Muscle layer of duodenum (tissue), 2 donors: ENCODE results near the gene MYO16.
"Not testable (repeated sequence)": the region's sequence is repeated elsewhere in the genome, so short reads cannot be mapped to it uniquely, and the experiment has no call there.

Source experiments
- H3K27ac ChIP-seq: one replicate; pipeline ENCODE4 v1.7.0; 2013; ENCODE audit warnings: mild to moderate bottlenecking, low read length
- H3K27me3 ChIP-seq: one replicate; pipeline ENCODE4 v1.7.0; 2013; ENCODE audit warnings: low read depth, mild to moderate bottlenecking, control low read depth, low read length
- H3K36me3 ChIP-seq, 2 donors: one replicate each; pipeline ENCODE4 v1.7.0; 2013; ENCODE audit warnings: low read length in 2 of 2, control low read depth in 1 of 2, mild to moderate bottlenecking in 1 of 2; ENCODE audit not compliant: insufficient read depth in 2 of 2, control insufficient read depth in 1 of 2
- H3K4me1 ChIP-seq, 2 donors: one replicate each; pipeline ENCODE4 v1.7.0; 2013; ENCODE audit warnings: low read length in 2 of 2, mild to moderate bottlenecking in 2 of 2, control low read depth in 1 of 2, moderate library complexity in 1 of 2; ENCODE audit not compliant: insufficient read depth in 2 of 2, control insufficient read depth in 1 of 2
- H3K4me3 ChIP-seq, 2 donors: one replicate each; pipeline ENCODE4 v1.7.0; 2013; ENCODE audit warnings: low read length in 2 of 2, low read depth in 1 of 2, mild to moderate bottlenecking in 1 of 2
- H3K9me3 ChIP-seq, 2 donors: one replicate each; pipeline ENCODE4 v1.7.0; 2013; ENCODE audit warnings: low read length in 2 of 2, control low read depth in 1 of 2, mild to moderate bottlenecking in 1 of 2; ENCODE audit not compliant: control insufficient read depth in 1 of 2
- donor health status: healthy.

Gene MYO16

GRCh38 chr13:108985166-108985565 lies 355.8 kb downstream of the MYO16 start:
- Histone ChIP-seq H3K9me3 (no peaks in the 10 kb centered on the region), H3K27ac (no peak overlapping the region), H3K27me3 (no peaks in the 10 kb centered on the region), H3K4me1 (no peaks in the 10 kb centered on the region), H3K4me3 (no peak overlapping the region), H3K36me3 (no peaks in the 10 kb centered on the region)

GRCh38 chr13:108987517-108987916 lies 358.1 kb downstream of the MYO16 start:
- H3K27me3 ChIP-seq: no peaks in the 10 kb centered on the region
- no peak overlapping the region for H3K4me3 ChIP-seq
- no peaks in the 10 kb centered on the region for H3K4me1 ChIP-seq
- no peaks in the 10 kb centered on the region for H3K9me3 ChIP-seq
- H3K27ac ChIP-seq: no peak overlapping the region
- H3K36me3 ChIP-seq: no peaks in the 10 kb centered on the region

GRCh38 chr13:108987944-108988343 lies 358.5 kb downstream of the MYO16 start:
- Histone ChIP-seq H3K4me3 (no peak overlapping the region), H3K27ac (no peak overlapping the region)

GRCh38 chr13:108991416-108991815 lies 362.0 kb downstream of the MYO16 start:
- H3K36me3 ChIP-seq, H3K9me3 ChIP-seq, H3K27ac ChIP-seq, H3K27me3 ChIP-seq, H3K4me1 ChIP-seq, H3K4me3 ChIP-seq: not testable (repeated sequence)

More at GRCh38 chr13:108987944-108988343, 358.5 kb downstream of the MYO16 start:
- Histone ChIP-seq H3K27me3 (no peaks in the 10 kb centered on the region), H3K4me1 (no peaks in the 10 kb centered on the region), H3K36me3 (no peaks in the 10 kb centered on the region), H3K9me3 (no peaks in the 10 kb centered on the region)

- no peak overlapping the region for H3K27ac ChIP-seq
- H3K9me3 ChIP-seq: no peaks in the 10 kb centered on the region
- H3K4me3 ChIP-seq: no peak overlapping the region
- no peaks in the 10 kb centered on the region for H3K27me3 ChIP-seq
- no peaks in the 10 kb centered on the region for H3K36me3 ChIP-seq
- no peaks in the 10 kb centered on the region for H3K4me1 ChIP-seq
Measured at GRCh38 chr13:108993346-108993745, 363.9 kb downstream of the MYO16 start.

- Histone ChIP-seq H3K4me3 (no peak overlapping the region), H3K36me3 (no peaks in the 10 kb centered on the region), H3K4me1 (no peaks in the 10 kb centered on the region), H3K9me3 (no peaks in the 10 kb centered on the region), H3K27ac (no peak overlapping the region), H3K27me3 (no peaks in the 10 kb centered on the region)
Measured at GRCh38 chr13:108996430-108996829, 367.0 kb downstream of the MYO16 start.

GRCh38 chr13:109000207-109000606 lies 370.8 kb downstream of the MYO16 start:
- no peaks in the 10 kb centered on the region for H3K27me3 ChIP-seq
- H3K4me1 ChIP-seq: no peaks in the 10 kb centered on the region
- no peak overlapping the region for H3K4me3 ChIP-seq
- H3K9me3 ChIP-seq: no peaks in the 10 kb centered on the region
- H3K27ac ChIP-seq: no peak overlapping the region
- no peaks in the 10 kb centered on the region for H3K36me3 ChIP-seq

- H3K27me3 ChIP-seq: no peaks in the 10 kb centered on the region
- no peaks in the 10 kb centered on the region for H3K4me1 ChIP-seq
- H3K9me3 ChIP-seq: no peaks in the 10 kb centered on the region
- no peaks in the 10 kb centered on the region for H3K36me3 ChIP-seq
- no peak overlapping the region for H3K4me3 ChIP-seq
- no peak overlapping the region for H3K27ac ChIP-seq
Measured at GRCh38 chr13:109002934-109003333, 373.5 kb downstream of the MYO16 start.

GRCh38 chr13:109007946-109008345 lies 378.5 kb downstream of the MYO16 start:
- H3K4me1 ChIP-seq: no peaks in the 10 kb centered on the region
- H3K9me3 ChIP-seq: no peaks in the 10 kb centered on the region
- H3K36me3 ChIP-seq: no peaks in the 10 kb centered on the region
- H3K27ac ChIP-seq: no peak overlapping the region
- H3K4me3 ChIP-seq: no peak overlapping the region
- H3K27me3 ChIP-seq: no peaks in the 10 kb centered on the region

GRCh38 chr13:109009756-109010155 lies 380.3 kb downstream of the MYO16 start:
- no peaks in the 10 kb centered on the region for H3K4me1 ChIP-seq
- no peaks in the 10 kb centered on the region for H3K36me3 ChIP-seq
- H3K27me3 ChIP-seq: no peaks in the 10 kb centered on the region
- H3K4me3 ChIP-seq: no peak overlapping the region
- H3K27ac ChIP-seq: no peak overlapping the region
- H3K9me3 ChIP-seq: no peaks in the 10 kb centered on the region

GRCh38 chr13:109010912-109011311 lies 381.5 kb downstream of the MYO16 start:
- H3K36me3 ChIP-seq: no peaks in the 10 kb centered on the region
- H3K27ac ChIP-seq: no peak overlapping the region
- no peak overlapping the region for H3K4me3 ChIP-seq
- H3K27me3 ChIP-seq: no peaks in the 10 kb centered on the region
- no peaks in the 10 kb centered on the region for H3K4me1 ChIP-seq
- H3K9me3 ChIP-seq: no peaks in the 10 kb centered on the region

- Histone ChIP-seq H3K4me1 (no peaks in the 10 kb centered on the region), H3K4me3 (no peak overlapping the region), H3K36me3 (no peaks in the 10 kb centered on the region), H3K27ac (no peak overlapping the region), H3K27me3 (no peaks in the 10 kb centered on the region), H3K9me3 (no peaks in the 10 kb centered on the region)
Measured at GRCh38 chr13:109012115-109012514, 382.7 kb downstream of the MYO16 start.
